Muscle layer of duodenum (tissue), 2 donors: ENCODE data around the gene PPM1N.

Experiments
- H3K27ac ChIP-seq: one replicate; pipeline ENCODE4 v1.7.0; 2013; ENCODE audit warnings: mild to moderate bottlenecking, low read length
- H3K27me3 ChIP-seq: one replicate; pipeline ENCODE4 v1.7.0; 2013; ENCODE audit warnings: low read depth, mild to moderate bottlenecking, control low read depth, low read length
- H3K36me3 ChIP-seq, 2 donors: one replicate each; pipeline ENCODE4 v1.7.0; 2013; ENCODE audit warnings: low read length in 2 of 2, control low read depth in 1 of 2, mild to moderate bottlenecking in 1 of 2; ENCODE audit not compliant: insufficient read depth in 2 of 2, control insufficient read depth in 1 of 2
- H3K4me1 ChIP-seq, 2 donors: one replicate each; pipeline ENCODE4 v1.7.0; 2013; ENCODE audit warnings: low read length in 2 of 2, mild to moderate bottlenecking in 2 of 2, control low read depth in 1 of 2, moderate library complexity in 1 of 2; ENCODE audit not compliant: insufficient read depth in 2 of 2, control insufficient read depth in 1 of 2
- H3K4me3 ChIP-seq, 2 donors: one replicate each; pipeline ENCODE4 v1.7.0; 2013; ENCODE audit warnings: low read length in 2 of 2, low read depth in 1 of 2, mild to moderate bottlenecking in 1 of 2
- H3K9me3 ChIP-seq, 2 donors: one replicate each; pipeline ENCODE4 v1.7.0; 2013; ENCODE audit warnings: low read length in 2 of 2, control low read depth in 1 of 2, mild to moderate bottlenecking in 1 of 2; ENCODE audit not compliant: control insufficient read depth in 1 of 2
- donor health status: healthy.

The PPM1N gene

GRCh38 chr19:45477713-45478453 is 20.4 kb upstream of the PPM1N start:
- H3K9me3 ChIP-seq = no peaks in the 10 kb centered on the region
- H3K36me3 ChIP-seq = peaks cover 5 to 6% of the 10 kb centered on the region in 2 donors
- peaks cover 4 to 5% of the 10 kb centered on the region in 2 donors for H3K4me1 ChIP-seq
- no peaks in the 10 kb centered on the region for H3K27me3 ChIP-seq
- peak overlapping the region; percentile 53 to 88 for H3K4me3 ChIP-seq
- H3K27ac ChIP-seq = peak overlapping the region; percentile 100

- Histone ChIP-seq H3K4me3 (peak overlapping the region; percentile 53 to 88), H3K4me1 (peaks cover 4 to 5% of the 10 kb centered on the region in 2 donors), H3K9me3 (no peaks in the 10 kb centered on the region), H3K36me3 (peaks cover 0 to 6% of the 10 kb centered on the region in 2 donors), H3K27ac (peak overlapping the region; percentile 100), H3K27me3 (no peaks in the 10 kb centered on the region)
These were observed 19.6 kb upstream of the PPM1N start for GRCh38 chr19:45478454-45479238.

- Histone ChIP-seq H3K4me3 (no peak overlapping the region), H3K27me3 (no peaks in the 10 kb centered on the region), H3K4me1 (peaks cover 2 to 6% of the 10 kb centered on the region in 2 donors), H3K27ac (no peak overlapping the region), H3K36me3 (peaks cover 0 to 6% of the 10 kb centered on the region in 2 donors), H3K9me3 (no peaks in the 10 kb centered on the region)
These were observed 15.2 kb upstream of the PPM1N start for GRCh38 chr19:45483033-45483432.

- H3K4me3 ChIP-seq = no peak overlapping the region
- H3K36me3 ChIP-seq = no peaks in the 10 kb centered on the region
- no peaks in the 10 kb centered on the region for H3K9me3 ChIP-seq
- H3K4me1 ChIP-seq = peaks cover 0 to 4% of the 10 kb centered on the region in 2 donors
- no peak overlapping the region for H3K27ac ChIP-seq
- no peaks in the 10 kb centered on the region for H3K27me3 ChIP-seq
These were observed 13.8 kb upstream of the PPM1N start for GRCh38 chr19:45484273-45484945.

GRCh38 chr19:45485305-45486077 is 12.8 kb upstream of the PPM1N start:
- Histone ChIP-seq H3K36me3 (no peaks in the 10 kb centered on the region), H3K27me3 (no peaks in the 10 kb centered on the region), H3K27ac (peak overlapping the region; percentile 39), H3K4me1 (peaks cover 0 to 4% of the 10 kb centered on the region in 2 donors), H3K9me3 (no peaks in the 10 kb centered on the region), H3K4me3 (peak overlapping the region; percentile 65 to 73)

- Histone ChIP-seq H3K9me3 (no peaks in the 10 kb centered on the region), H3K27ac (no peak overlapping the region), H3K4me1 (peaks cover 0 to 13% of the 10 kb centered on the region in 2 donors), H3K27me3 (no peaks in the 10 kb centered on the region), H3K4me3 (no peak overlapping the region), H3K36me3 (no peaks in the 10 kb centered on the region)
These were observed 9.5 kb upstream of the PPM1N start for GRCh38 chr19:45488708-45489107.

- no peaks in the 10 kb centered on the region for H3K27me3 ChIP-seq
- no peak overlapping the region for H3K4me3 ChIP-seq
- peaks cover 0 to 13% of the 10 kb centered on the region in 2 donors for H3K4me1 ChIP-seq
- no peaks in the 10 kb centered on the region for H3K9me3 ChIP-seq
- H3K27ac ChIP-seq = no peak overlapping the region
- H3K36me3 ChIP-seq = no peaks in the 10 kb centered on the region
These were observed 8.9 kb upstream of the PPM1N start for GRCh38 chr19:45489216-45489855.

- Histone ChIP-seq H3K4me3 (peak overlapping the region; percentile 63 to 82), H3K27ac (no peak overlapping the region)
These were observed 6.1 kb upstream of the PPM1N start for GRCh38 chr19:45492137-45492626.

GRCh38 chr19:45492627-45493470 is 5.4 kb upstream of the PPM1N start:
- Histone ChIP-seq H3K36me3 (no peaks in the 10 kb centered on the region), H3K27ac (no peak overlapping the region)

More at GRCh38 chr19:45492137-45492626, 6.1 kb upstream of the PPM1N start:
- Histone ChIP-seq H3K4me1 (peaks cover 0 to 19% of the 10 kb centered on the region in 2 donors), H3K27me3 (peaks cover 10% of the 10 kb centered on the region), H3K9me3 (no peaks in the 10 kb centered on the region), H3K36me3 (no peaks in the 10 kb centered on the region)

More at GRCh38 chr19:45492627-45493470, 5.4 kb upstream of the PPM1N start:
- Histone ChIP-seq H3K4me3 (peak overlapping the region; percentile 63 to 82), H3K9me3 (no peaks in the 10 kb centered on the region), H3K27me3 (peaks cover 10% of the 10 kb centered on the region), H3K4me1 (peaks cover 0 to 24% of the 10 kb centered on the region in 2 donors)
